ENCODE measurements around the gene MUC2. TPM values are rescaled to one million over a fixed set of nuclear protein-coding genes. Genes with fewer than 3 reads are reported as not detected.

Gene MUC2
- total and polyA plus RNA-seq, 9 of the 15 experiments (the other 6 are each of a cell fraction or from before 2014, with no cell fraction given) = under 0.01 to 0.18 TPM; not detected in 7

- TF ChIP-seq, protein P1, sequence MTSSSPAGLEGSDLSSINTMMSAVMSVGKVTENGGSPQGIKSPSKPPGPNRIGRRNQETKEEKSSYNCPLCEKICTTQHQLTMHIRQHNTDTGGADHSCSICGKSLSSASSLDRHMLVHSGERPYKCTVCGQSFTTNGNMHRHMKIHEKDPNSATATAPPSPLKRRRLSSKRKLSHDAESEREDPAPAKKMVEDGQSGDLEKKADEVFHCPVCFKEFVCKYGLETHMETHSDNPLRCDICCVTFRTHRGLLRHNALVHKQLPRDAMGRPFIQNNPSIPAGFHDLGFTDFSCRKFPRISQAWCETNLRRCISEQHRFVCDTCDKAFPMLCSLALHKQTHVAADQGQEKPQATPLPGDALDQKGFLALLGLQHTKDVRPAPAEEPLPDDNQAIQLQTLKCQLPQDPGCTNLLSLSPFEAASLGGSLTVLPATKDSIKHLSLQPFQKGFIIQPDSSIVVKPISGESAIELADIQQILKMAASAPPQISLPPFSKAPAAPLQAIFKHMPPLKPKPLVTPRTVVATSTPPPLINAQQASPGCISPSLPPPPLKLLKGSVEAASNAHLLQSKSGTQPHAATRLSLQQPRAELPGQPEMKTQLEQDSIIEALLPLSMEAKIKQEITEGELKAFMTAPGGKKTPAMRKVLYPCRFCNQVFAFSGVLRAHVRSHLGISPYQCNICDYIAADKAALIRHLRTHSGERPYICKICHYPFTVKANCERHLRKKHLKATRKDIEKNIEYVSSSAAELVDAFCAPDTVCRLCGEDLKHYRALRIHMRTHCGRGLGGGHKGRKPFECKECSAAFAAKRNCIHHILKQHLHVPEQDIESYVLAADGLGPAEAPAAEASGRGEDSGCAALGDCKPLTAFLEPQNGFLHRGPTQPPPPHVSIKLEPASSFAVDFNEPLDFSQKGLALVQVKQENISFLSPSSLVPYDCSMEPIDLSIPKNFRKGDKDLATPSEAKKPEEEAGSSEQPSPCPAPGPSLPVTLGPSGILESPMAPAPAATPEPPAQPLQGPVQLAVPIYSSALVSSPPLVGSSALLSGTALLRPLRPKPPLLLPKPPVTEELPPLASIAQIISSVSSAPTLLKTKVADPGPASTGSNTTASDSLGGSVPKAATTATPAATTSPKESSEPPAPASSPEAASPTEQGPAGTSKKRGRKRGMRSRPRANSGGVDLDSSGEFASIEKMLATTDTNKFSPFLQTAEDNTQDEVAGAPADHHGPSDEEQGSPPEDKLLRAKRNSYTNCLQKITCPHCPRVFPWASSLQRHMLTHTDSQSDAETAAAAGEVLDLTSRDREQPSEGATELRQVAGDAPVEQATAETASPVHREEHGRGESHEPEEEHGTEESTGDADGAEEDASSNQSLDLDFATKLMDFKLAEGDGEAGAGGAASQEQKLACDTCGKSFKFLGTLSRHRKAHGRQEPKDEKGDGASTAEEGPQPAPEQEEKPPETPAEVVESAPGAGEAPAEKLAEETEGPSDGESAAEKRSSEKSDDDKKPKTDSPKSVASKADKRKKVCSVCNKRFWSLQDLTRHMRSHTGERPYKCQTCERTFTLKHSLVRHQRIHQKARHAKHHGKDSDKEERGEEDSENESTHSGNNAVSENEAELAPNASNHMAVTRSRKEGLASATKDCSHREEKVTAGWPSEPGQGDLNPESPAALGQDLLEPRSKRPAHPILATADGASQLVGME (CRISPR knock-in tag; IDR thresholded peaks at IDR 0.05) = no peak
- TF ChIP-seq ZC3H8 (IDR thresholded peaks at IDR 0.05) = no peak
Measured at GRCh38 chr11:1041149-1041467, 33.6 kb upstream of the MUC2 start (continued).

DNA sequence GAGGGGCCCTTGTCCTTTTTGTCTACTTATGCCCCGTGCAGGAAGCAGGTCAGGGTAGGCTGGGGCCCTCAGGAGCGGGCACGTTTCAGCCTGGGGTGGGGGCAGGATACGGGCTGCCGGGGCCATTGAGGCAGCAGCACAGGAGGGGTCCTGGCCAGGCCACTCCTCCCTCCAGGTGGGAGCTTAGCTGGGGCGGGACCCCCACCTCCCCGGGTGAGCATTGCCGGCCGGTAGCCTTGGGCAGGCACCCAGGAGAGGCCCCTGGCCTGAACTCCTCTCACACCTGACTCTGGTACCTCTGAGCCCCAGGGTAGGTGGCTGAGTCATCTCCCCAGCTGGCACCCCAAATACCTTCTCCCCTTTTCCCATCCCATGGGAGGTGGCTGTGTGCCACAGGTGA lies 33.2 kb upstream of the MUC2 start:
- intact Hi-C loops (cut with micrococcal nuclease) = no loop called here
- ATAC-seq (no peak), FAIRE-seq (no peak), DNase-seq (ENCODE audit: extremely low read depth in 1 of 4, low spot score in 3 of 4) (no peak)
- in situ Hi-C loops (cut with MboI) = no loop called here
- peaks cover 21% of the 10 kb centered on the region; the same call in 1 of the 2 replicates for H4K20me1 ChIP-seq (replicated peaks; ENCODE audit: control insufficient read depth, insufficient read depth, low read length)
- CTCF ChIA-PET (ENCODE audit: low intra/inter-chr PET ratio) = no interaction called here
- H3K36me3 ChIP-seq (ENCODE audit: control insufficient read depth, insufficient read depth, low read length) = no peaks in the 10 kb centered on the region
- peaks cover 0 to 50% of the 10 kb centered on the region in 2 experiments; a peak in 2 of 5 replicates for H3K4me1 ChIP-seq (replicated peaks in 1 of 2; ENCODE audit: control insufficient read depth in 2 of 2, insufficient read depth in 2 of 2, low read length in 2 of 2)
- no peaks in the 10 kb centered on the region for H3K9me3 ChIP-seq (replicated peaks; ENCODE audit: control insufficient read depth, insufficient read depth, low read depth, low read length)
- H3K27ac ChIP-seq (ENCODE audit: extremely low read depth, low read depth, low read length) = no peak overlapping the region
- H2AFZ ChIP-seq (ENCODE audit: low read depth, low read length) = no peak overlapping the region
- POLR2A ChIA-PET = no interaction called here
- no peaks in the 10 kb centered on the region for H3K79me2 ChIP-seq (ENCODE audit: control insufficient read depth, insufficient read depth, low read length)
- H3K9ac ChIP-seq (ENCODE audit: insufficient read depth in 1 of 2, low read depth in 2 of 2, low read length in 2 of 2) = 0 out of 4 replicates have a peak overlapping the region, but pooled peaks of 1 of the 2 experiments have one; percentile 13
- no peaks in the 10 kb centered on the region for H3K9me1 ChIP-seq (ENCODE audit: control insufficient read depth, insufficient read depth, low read length)
- WGBS (ENCODE audit: insufficient coverage, low coverage, missing lambda C conversion rate) = 1% methylated on average over 7 of the region's 9 CpGs
- no peak for TF ChIP-seq ZBTB9 (CRISPR knock-in tag; IDR thresholded peaks at IDR 0.05)
- TF ChIP-seq, protein P2, sequence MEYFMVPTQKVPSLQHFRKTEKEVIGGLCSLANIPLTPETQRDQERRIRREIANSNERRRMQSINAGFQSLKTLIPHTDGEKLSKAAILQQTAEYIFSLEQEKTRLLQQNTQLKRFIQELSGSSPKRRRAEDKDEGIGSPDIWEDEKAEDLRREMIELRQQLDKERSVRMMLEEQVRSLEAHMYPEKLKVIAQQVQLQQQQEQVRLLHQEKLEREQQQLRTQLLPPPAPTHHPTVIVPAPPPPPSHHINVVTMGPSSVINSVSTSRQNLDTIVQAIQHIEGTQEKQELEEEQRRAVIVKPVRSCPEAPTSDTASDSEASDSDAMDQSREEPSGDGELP (CRISPR knock-in tag; IDR thresholded peaks at IDR 0.05; ENCODE audit: borderline replicate concordance) = 0 out of 2 replicates have a peak, but pooled peaks have one; percentile 19
- no peak overlapping the region for H3K4me2 ChIP-seq (ENCODE audit: insufficient read depth, low read length)
- H3K27me3 ChIP-seq (ENCODE audit: control insufficient read depth in 2 of 2, insufficient read depth in 2 of 2, low read length in 2 of 2) = peaks cover 13 to 46% of the 10 kb centered on the region in 2 experiments; a peak in 4 of 5 replicates
- no TSS peak for BruUV-seq (replicated peaks)
- H3K4me3 ChIP-seq = no peak overlapping the region
